Measurements from ENCODE around the gene EIF3CL.
"Not testable (repeated sequence)": the region's sequence is repeated elsewhere in the genome, so short reads cannot be mapped to it uniquely, and the experiment has no call there.

GRCh38 chr16:28421071-28421750, 17.6 kb upstream of the EIF3CL start:
- not testable (repeated sequence) for TF ChIP-seq POLR2A, CTCF, POLR2AphosphoS5 (IDR thresholded peaks at IDR 0.05)
